GM19467 (cell line): ENCODE measurements around the gene PNP.
A peak's percentile ranks its signal among the peaks of the same experiment; 100 is the strongest.

Experiments
- ATAC-seq: cut with Tn5 transposase; IDR thresholded peaks from one replicate; pipeline ENCODE4 v1.9.1; 2021; ENCODE audit warnings: mild to moderate bottlenecking, moderate library complexity; ENCODE audit not compliant: unreplicated experiment

Gene PNP

DNA sequence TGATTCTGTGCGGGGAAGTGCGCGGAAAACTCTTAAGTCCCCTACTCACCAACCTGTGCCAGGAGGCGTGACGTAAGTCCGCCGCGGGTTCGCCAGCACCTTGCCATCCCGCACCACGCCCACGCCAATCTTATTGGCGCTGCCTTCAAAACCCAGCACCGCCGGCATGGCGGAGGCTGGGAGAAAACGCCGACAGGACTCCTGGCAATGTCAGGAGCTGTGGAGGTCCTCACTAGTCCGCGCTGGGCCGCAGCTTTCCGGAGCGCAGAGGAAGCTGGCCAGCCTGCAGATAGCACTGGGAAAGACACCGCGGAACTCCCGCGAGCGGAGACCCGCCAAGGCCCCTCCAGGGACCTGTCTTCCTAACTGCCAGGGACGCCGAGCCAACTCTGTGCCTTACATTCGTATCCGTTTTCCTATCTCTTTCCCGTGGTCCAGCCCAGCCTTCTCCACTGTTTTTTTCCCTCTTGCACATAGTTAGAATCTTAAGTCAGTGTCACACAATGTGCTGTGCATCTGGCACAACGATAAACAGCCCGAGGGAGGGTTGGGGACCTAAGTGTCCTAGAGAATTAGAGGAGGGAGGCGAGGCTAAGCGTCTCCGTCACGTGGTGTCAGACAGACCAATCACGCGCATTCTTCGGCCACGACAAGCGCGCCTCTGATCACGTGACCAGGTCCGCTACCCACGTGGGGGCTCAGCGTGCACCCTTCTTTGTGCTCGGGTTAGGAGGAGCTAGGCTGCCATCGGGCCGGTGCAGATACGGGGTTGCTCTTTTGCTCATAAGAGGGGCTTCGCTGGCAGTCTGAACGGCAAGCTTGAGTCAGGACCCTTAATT, 14.5 kb upstream of the PNP start, which contains the start of the genes APEX1 and OSGEP:
Gene APEX1, plus strand, starts transcription at position 711 of the 839 bp plus-strand sequence. CDS start 420 bp downstream, outside the sequence.
Gene OSGEP, minus strand, starts transcription at position 297 of the 839 bp plus-strand sequence. Its CDS starts 129 bp downstream, at position 168.
- peak; percentile 82 for ATAC-seq

DNA sequence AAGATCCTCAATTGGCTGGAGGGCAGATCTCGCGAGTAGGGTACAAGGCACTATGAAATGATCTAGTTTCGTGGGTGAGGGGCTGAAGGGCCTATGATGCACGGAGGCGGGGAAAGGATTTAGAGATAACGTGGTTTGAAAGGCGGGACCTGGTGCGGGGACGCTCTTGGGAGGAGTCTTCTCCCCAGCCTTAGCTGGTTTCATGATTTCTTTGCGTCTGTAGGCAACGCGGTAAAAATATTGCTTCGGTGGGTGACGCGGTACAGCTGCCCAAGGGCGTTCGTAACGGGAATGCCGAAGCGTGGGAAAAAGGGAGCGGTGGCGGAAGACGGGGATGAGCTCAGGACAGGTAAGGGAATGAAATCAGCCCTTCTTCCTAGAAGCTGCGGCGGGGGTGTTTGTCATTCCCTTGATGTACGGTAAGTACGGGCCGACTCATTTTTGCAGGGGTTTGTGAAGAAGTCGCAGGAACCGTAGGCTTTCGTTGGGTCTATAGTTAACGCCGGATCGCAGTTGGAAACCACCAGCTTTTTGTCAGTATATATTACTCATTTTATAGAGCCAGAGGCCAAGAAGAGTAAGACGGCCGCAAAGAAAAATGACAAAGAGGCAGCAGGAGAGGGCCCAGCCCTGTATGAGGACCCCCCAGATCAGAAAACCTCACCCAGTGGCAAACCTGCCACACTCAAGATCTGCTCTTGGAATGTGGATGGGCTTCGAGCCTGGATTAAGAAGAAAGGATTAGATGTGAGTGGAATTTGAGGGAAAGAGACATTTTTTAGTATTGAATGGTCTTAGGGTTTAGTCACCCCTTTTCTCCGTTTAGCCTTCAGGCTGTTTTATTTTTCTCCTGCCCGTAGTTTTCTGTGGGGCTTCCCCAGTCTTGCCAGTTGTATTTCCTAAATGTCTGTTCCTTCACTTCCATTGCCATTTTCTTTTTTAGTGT, 13.6 kb upstream of the PNP start:
- peak; percentile 36 for ATAC-seq

DNA sequence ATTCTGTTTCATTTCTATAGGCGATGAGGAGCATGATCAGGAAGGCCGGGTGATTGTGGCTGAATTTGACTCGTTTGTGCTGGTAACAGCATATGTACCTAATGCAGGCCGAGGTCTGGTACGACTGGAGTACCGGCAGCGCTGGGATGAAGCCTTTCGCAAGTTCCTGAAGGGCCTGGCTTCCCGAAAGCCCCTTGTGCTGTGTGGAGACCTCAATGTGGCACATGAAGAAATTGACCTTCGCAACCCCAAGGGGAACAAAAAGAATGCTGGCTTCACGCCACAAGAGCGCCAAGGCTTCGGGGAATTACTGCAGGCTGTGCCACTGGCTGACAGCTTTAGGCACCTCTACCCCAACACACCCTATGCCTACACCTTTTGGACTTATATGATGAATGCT, 12.2 kb upstream of the PNP start:
- no peak for ATAC-seq

DNA sequence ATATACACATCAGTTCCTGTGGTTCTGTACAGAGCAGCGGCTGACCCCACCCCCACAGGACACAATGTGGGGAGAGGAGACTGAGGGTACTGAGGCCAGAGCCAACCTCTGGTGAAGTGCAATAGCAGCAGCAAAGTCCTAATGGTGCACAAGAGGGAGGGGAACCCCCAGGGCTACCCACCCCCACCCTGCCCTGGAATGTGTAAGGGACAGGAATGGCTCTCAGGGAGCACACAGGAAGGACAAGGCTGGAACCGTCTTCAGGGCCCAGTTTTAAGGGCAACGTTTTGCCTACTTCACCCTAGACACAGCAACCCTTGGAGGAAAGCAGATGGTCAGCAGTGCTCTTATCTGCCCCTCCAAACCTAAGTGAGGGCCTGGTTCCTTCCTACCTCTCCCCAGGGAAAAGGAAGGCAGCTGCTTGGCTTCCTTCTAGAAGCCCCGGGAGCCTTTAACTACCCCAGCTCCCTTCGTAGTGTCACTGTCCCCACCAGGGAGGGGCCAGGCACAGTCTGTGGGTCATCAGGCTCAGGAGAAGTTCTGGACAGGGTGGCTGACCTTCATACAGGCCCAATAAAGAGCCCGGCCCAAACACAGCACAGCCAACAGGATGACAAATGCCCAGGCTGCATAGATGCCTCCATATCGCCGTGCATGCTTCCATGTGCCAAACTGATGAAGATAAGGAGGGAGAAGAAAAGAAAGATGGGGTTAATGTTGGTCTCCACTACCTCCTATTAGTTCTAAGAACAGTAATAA, 11.0 kb upstream of the PNP start:
- no peak for ATAC-seq

DNA sequence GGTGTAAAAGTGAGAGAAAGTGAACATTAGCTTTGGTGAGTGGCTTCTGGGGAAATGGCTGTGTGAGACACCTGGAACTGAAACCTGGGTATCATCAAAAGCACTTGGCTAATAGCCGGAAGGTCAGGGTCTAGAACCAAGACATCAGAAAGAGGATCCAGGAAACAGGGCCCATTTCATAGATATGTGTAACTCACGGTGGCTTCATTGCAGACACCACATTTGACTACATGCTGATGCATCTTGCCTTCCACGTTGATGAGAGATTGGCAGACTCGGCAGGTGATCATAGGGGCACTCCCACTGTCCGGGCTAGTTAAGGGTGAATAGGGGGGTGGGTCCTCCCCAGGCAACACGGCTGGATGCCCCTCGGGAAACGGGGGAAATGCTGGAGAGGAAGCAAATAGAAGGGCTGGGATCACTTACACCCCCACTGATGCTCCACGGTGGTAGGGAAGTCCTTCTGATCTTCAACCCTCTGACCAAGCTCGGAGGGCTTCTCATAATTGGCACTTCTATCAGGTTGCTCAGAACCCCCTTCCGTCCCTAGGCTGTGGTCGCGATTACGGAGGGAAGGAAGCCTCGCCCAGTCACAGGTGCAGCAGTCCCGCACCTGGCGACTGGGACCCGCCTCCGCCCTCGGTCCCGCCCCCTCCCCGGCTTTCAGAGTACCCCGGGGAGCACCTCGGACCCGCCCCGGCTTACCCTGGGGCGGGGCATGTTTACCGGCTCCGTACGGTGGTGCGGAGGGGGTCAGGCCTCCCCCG, 8.6 kb upstream of the PNP start:
- peak; percentile 2 for ATAC-seq

DNA sequence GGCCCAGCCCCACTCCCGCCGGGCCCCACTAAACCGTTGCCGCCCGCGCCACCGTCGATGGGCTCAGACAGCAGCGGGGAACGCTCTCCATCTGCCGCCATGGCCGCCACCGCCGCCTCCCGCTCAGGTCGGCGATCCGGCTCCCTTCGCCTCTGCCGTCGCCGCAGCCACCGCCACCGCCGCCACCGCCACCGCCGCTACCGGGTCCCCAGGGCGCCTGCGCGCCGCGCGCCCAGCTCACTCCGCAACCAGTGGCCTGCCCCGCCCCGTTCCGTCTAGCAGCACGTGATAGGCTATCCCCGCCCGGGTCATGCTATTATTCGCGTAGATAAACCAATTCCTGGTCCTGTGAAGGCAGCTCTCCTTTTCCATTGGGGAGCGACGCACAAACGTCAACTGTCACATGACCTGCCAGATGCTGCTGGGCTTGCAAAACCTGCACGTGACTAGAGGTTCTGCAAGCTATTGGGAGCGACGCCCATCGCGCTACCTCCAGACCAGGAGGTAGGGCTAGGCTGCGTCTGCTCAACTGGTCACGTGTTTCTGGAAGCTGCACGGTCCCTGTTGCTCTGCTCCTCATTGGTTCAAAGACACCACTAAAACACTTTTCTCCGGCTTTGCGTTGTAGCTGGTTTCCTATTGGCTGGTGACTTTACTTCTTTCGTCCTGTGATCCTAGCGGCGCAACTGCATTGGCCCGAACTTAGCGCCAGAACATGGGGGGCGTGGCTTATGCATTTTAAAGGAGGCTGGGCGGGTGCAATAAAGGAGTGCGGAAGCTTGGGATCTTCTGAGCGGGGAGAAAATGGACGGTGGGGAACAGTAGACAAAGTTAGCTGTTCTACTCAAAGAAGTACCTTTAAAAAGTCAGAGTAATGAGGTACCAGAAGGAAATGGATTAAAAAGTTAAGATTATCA, 7.7 kb upstream of the PNP start, which contains the start of gene PIP4P1:
Gene PIP4P1, minus strand, starts transcription at position 210 of the 917 bp plus-strand sequence. Its CDS starts 109 bp downstream, at position 101.
- peak; percentile 95 for ATAC-seq

DNA sequence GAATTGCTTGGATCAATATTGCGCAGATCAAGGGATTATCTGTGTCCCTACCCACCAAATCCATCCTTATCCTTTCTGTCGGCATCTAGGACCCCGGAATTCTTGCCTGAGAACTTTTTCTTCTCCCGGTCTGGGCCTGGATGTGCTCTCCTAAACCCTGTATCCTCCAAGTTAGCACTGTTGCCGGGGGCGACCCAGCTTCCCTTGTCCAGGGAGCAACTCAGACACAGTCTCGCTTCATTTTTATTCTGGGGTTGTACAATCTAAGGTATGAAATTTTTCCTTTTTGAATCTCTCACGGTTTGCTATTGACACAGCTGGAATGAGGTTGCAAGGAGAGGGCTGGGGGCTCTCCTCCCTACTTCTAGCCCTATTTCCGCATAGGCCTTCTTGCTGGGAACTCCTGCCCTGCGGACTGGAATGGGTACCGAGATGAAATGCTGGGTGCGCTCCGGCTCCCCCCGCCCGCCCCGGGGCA, 403 bp upstream of the PNP start:
- no peak for ATAC-seq

DNA sequence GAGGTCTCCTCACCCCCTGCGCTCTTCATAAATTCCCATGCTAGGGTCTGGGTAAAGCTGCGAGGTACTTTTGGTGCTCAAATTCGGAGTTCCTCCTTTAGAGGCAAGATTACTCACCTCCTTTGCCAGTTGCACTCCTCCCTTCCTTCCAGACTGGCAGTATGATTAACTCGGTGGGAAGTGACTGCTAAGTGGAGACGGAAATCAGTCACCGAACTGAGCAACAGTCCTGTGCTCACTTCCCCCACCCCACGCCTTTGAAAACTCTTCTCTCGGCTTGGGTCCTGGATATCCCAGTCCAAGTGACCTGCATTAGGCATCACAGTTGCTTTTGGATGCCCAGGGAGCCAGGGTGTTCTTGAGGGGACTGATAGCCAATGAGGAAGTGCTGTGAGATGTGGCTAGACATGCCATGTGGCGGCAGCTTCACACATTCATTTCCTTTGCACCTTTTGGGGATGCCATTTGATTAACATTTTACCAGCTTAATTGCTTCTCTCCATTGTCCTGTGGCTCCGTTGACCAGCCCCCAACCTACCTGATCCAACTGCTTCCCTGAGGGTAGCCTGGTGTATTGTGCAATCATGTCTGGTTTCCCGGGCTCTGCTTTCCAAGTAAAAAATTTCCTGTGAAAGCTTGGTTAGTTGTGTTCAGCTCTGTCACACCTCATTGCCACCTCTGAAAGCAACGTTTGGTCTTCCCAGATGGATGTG, 840 bp downstream of the PNP start:
- ATAC-seq, result peak; percentile 26

DNA sequence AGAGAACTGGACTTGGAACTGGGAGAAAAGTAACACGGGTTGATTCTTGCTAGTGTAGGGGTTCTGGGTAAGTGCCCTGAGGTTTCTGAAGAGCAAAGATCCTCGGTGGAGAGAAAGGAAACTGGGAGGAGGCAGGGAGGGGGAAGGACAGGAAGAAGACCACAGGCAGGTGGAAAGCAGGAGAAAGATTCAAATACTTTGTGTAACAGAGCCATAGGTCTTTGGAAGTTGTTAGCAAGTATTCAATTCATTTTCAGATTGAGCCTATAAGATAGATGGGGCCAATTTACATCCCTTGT, 1.3 kb downstream of the PNP start:
- no peak for ATAC-seq

DNA sequence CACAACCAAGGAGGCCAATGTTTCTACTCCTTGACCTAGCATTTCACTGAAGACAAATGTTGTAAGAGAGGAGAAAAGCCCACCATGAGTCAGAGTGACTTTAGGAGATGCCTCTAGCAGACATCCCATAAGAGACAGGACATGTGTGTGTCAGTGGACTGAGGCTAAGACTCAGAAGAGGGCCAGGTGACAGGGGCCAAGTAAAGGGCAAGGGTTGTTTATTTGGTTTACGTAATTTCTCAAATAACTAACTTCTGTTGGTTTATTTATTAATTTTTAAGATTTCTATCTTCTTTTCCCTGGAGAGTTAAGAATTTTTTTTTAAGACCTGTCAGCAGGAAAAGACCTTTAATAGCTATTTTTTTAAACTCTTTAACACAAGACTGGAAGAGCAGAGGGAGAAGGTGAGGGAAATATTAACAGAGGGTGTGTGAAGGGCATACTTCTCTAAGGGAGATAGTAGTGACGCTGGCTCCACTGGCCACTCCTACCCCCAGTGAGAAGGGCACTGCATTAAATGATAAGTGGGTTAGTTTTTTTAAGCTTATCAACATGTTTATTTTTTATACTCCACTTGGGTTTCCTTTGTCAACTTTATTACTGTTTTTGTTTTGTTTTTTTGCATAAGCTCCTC, 3.4 kb downstream of the PNP start:
- ATAC-seq, result no peak

DNA sequence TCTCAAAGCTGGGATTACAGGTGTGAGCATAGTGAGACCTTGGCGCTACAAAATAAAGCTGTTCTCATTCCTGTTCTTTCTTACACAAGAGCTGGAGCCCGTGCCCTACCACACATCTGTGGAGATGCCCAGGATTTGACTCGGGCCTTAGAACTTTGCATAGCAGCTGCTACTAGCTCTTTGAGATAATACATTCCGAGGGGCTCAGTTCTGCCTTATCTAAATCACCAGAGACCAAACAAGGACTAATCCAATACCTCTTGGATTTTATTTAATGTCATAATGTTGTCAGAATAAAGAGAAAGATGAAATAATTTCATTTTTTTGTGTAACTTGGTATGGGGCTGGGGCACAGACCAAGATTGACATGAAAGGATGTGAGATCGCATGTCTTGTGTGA, 7.6 kb downstream of the PNP start:
- ATAC-seq, result no peak

DNA sequence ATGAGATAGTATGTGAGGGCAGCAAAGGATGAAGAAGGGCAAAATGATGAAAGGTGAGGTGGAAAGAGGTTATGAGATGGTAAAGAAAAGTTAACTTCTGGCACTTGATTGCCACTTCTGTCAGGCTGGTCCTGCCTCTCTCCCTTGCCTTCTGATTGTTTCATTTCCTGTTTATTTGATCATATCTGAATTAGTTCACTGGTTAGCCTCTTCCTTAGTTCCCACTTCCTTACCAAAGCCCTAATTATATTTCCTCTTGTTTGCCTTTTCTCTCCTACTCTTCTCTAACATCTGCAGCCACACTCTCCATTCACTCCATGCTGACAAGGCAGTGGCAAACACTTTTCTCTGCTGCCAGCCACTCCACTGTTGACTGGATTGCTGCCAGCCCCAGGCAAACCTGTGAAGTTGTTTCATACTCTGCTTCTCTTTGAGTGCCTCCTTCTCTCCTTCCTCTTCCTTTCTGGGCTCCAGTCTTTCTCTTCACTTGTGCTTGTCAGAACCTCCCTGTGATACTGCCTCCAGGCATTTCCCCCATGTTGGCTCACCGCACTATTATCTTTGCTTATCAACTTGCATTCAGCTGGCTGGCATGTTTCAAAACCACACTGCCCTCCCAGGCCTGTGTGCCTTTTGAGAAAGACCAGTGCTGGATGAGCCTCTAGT, 8.1 kb downstream of the PNP start:
- ATAC-seq, result no peak

DNA sequence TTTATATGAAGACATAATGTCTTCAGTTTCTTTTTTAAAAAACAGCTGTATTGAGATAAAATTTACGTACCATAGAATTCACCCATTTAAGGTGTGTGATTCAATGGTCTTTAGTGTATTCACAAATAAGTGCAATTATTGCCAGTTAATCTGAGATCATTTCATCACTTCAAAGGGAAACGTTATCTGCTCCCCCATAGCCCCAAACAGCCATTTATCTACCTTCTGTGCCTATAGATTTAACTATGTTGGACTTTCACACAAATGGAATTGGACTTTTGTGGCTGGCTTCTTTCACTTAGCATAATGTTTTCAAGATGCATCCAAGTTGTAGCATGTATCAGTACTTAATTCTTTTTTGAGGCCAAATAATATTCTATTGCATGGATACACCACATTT, 9.7 kb downstream of the PNP start:
- no peak for ATAC-seq

DNA sequence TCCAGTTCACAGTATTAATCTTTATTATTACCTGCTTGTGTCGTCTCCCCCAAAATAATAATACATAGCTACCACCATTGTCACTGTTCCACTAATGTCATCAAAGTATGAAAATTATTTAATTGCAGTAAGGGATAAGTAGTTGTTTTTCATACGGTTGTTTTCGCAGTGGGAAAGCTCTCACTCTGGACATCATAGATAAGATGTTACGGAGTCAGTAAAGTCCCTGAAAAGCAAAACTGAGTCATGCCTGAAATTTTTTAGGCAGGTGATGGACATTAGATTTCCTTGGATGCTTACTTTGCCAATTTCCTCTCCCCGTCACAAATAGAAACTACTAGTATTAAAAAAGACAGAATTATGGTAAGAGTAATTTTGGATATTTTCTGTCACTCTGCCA, 13.2 kb downstream of the PNP start:
- no peak for ATAC-seq

DNA sequence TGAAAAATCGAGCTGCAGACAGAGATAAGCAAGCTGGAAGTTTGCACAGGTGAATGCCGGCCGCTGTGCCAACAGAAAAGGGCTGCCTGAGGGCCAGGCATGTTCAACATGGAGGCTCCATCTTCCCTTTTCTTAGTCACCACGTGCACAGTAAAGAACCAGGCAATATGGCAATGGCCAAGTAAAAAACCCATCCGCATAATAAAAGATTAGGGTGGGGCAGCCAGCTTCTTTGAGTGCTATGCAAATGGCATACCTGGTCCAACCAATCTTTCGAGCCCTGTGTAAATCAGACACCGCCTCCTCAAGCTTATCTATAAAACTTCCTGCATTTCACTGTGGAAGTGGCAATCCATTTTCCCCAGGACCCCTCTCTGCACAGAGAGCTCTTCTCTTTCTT, 16.7 kb downstream of the PNP start:
- ATAC-seq, result no peak

DNA sequence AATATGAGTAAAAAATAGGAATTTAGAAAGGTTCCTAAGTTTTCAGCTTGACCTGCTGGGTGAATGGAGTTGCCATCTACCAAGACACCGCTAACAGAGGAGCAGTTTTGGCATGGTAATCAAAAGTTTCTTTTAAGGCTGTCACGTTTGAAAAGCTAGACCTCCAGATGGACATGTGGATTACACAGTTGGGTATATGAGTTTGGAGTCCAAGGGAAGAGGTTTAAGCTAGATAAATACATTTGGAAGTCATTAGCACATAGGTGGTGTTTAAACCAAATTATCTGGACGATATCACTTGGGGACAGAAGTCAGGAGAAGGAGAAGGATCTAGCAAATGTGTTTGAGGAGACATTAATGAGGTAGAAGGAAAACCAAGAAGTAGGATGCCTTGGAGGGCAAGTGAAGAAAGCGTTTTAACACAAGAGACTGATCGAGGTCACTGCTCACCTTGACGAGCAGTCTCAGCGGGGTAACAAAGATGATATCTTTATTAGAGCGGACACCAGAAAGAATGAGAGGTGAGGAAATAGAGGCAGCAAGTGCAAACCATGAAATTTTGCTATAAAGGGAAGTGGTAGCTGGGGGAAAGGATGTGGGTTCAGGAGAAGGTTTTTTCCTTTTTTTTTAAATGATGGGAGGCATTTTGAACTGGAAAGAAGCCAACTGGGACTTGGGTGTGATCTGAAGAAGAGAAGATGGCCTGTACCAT, 17.6 kb downstream of the PNP start:
- ATAC-seq, result no peak

DNA sequence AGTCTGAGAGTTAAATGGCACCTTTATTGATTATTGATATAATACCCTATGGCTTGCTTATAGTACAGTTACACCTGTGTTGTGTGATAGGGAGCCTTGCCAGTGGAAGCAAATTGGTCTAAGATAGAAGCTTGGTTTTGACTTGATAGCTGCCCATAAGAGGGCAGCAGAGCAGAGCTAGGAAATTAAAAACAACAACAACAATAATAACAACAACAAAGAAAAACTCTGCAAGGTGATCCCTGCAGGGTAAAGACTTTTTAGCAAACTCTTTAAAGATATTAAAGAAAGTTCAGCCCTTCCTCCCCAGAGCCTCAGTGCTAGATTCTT, 18.2 kb downstream of the PNP start:
- no peak for ATAC-seq
